ENCODE results near the gene HM13. TPM values are rescaled to one million over a fixed set of nuclear protein-coding genes. Genes with fewer than 3 reads are reported as not detected.
"Not testable (repeated sequence)": the region's sequence is repeated elsewhere in the genome, so short reads cannot be mapped to it uniquely, and the experiment has no call there.

The HM13 gene
- total RNA-seq, 2 donors from 2014 or later, result 31.7 to 45.7 TPM

DNA sequence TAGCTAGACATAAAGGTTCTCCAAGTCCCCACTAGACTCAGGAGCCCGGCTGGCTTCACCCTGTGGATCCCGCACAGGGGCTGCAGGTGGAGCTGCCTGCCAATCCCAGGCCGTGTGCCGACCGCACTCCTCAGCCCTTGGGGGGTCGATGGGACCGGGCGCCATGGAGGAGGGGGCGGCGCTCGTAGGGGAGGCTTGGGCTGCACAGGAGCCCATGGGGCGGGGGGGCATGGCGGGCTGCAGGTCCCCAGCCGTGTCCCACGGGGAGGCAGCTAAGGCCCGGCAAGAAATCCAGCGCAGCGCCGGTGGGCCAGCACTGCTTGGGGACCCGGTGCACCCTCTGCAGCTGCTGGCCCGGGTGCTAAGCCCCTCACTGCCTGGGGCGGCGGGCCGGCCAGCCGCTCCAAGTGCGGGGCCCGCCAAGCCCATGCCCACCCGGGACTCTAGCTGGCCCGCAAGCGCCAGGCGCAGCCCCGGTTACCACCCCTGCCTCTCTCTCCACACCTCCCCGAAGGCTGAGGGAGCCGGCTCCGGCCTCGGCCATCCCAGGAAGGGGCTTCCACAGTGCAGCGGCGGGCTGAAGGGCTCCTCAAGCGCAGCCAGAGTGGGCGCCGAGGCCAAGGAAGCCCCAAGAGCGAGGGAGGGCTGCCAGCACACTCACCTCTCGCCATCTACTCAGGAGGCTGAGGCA, 64.4 kb downstream of the HM13 start:
- Histone ChIP-seq H3K4me1 (peaks cover 0 to 7% of the 10 kb centered on the region in 2 donors), H3K9me3 (no peaks in the 10 kb centered on the region), H3K4me3 (no peak overlapping the region), H3K27ac (no peak overlapping the region), H3K36me3 (no peaks in the 10 kb centered on the region), H3K27me3 (no peaks in the 10 kb centered on the region)
- TF ChIP-seq, protein P1, sequence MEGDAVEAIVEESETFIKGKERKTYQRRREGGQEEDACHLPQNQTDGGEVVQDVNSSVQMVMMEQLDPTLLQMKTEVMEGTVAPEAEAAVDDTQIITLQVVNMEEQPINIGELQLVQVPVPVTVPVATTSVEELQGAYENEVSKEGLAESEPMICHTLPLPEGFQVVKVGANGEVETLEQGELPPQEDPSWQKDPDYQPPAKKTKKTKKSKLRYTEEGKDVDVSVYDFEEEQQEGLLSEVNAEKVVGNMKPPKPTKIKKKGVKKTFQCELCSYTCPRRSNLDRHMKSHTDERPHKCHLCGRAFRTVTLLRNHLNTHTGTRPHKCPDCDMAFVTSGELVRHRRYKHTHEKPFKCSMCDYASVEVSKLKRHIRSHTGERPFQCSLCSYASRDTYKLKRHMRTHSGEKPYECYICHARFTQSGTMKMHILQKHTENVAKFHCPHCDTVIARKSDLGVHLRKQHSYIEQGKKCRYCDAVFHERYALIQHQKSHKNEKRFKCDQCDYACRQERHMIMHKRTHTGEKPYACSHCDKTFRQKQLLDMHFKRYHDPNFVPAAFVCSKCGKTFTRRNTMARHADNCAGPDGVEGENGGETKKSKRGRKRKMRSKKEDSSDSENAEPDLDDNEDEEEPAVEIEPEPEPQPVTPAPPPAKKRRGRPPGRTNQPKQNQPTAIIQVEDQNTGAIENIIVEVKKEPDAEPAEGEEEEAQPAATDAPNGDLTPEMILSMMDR (IDR thresholded peaks at IDR 0.05), result no peak
- DNase-seq (ENCODE audit: low spot score), result no peak

DNA sequence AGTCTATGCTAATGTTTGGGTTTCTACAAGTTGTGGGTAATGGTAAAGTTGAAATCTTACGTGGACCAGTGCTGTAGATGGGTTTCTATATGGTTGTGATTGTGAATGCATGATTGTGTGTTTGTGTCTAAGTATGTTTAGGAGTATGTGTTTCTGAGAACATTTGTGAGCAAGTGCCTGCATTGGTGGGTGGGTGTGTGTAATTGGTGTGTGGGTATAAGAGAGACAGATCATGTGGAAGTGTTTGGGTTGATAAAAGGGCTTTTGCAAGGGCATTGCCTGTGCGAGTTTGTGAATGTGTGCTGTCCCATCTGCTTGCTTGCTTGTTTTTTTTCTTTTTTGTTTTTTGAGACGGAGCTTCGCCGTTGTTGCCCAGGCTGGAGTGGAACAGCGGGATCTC, 65.0 kb downstream of the HM13 start:
- Histone ChIP-seq H3K9me3 (no peaks in the 10 kb centered on the region), H3K4me1 (peaks cover 0 to under 1% of the 10 kb centered on the region in 2 donors), H3K36me3 (no peaks in the 10 kb centered on the region), H3K27ac (no peak overlapping the region), H3K4me3 (no peak overlapping the region), H3K27me3 (no peaks in the 10 kb centered on the region)
- DNase-seq (ENCODE audit: low spot score), result no peak
- TF ChIP-seq, protein P1 (IDR thresholded peaks at IDR 0.05), result no peak

DNA sequence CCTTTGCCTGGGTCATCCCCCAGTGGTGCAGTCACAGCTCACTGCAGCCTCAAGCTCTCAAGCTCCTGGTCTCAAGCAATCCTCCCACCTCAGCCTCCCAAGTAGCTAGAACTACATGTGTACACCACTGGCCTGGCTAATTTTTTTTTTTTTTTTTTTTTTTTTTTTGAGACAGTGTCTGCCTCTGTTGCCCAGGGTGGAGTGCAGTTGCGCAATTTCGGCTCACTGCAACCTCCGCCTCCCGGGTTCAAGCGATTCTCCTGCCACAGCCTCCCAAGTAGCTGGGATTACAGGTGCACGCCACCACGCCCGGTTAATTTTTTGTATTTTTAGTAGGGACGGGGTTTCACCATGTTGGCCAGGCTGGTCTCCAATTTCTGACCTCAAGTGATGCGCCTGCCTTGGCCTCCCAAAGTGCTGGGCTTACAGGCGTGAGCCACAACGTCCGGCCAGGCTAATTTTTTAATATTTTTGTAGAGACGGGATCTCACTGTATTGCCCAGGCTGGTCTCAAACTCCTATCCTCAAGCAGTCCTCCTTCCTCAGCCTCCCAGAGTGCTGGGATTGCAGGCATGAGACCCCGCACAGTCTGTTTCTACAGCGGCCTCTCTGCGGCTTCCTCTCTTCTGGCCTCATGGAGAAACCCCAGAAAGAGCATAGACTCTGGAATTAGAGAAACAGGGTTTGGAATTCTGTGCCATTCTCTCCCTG, 65.9 kb downstream of the HM13 start:
- H3K4me1 ChIP-seq; H3K9me3 ChIP-seq; H3K27ac ChIP-seq; H3K27me3 ChIP-seq; H3K4me3 ChIP-seq; H3K36me3 ChIP-seq; DNase-seq (ENCODE audit: low spot score): not testable (repeated sequence)

DNA sequence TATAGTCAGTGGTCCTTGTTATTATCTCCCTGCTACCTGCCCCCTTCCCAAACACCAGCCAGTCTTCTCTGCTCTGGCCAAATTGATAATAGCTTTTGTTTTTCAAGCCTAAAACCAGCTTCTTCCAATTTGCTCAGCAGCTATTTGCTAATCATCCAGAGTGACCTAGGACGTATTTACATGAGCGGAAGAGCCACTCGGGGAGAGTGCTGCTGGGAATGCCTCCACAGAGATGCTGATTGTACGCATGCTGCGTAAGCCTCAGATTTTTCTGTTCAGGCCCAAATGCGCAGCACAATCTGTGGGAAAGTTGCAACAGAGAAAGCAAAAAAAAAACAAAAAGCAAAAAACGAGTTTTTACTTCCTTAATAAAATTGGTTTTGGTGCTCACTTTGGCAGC, 66.5 kb downstream of the HM13 start:
- H3K27me3 ChIP-seq, result no peaks in the 10 kb centered on the region
- no peak overlapping the region for H3K4me3 ChIP-seq
- no peak overlapping the region for H3K27ac ChIP-seq
- no peaks in the 10 kb centered on the region for H3K9me3 ChIP-seq
- DNase-seq (ENCODE audit: low spot score), result no peak
- TF ChIP-seq, protein P1 (IDR thresholded peaks at IDR 0.05), result no peak
- H3K36me3 ChIP-seq, result no peaks in the 10 kb centered on the region
- no peaks in the 10 kb centered on the region for H3K4me1 ChIP-seq

DNA sequence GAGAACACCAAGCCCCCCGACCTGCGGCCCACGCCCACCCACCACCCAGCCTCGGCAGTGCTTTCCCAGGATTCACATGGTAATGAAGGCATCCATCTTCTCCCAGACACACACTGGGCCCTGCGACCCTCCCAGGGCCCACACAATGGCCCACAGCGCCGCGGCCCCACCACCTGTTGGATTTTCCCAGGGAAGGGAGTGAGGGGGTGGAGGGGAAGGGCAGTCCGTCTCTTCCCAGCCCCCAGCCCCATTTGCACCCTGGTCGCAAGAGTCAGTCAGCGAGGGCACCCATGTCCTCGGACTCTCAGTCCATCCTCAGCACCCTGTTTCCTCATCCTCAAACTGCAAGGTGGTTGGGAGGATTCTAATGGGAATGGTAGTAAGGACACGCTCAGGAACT, 67.1 kb downstream of the HM13 start:
- TF ChIP-seq, protein P1 (IDR thresholded peaks at IDR 0.05), result no peak
- H3K27me3 ChIP-seq, result no peaks in the 10 kb centered on the region
- no peak overlapping the region for H3K4me3 ChIP-seq
- H3K36me3 ChIP-seq, result no peaks in the 10 kb centered on the region
- no peak for DNase-seq (ENCODE audit: low spot score)
- no peak overlapping the region for H3K27ac ChIP-seq
- no peaks in the 10 kb centered on the region for H3K9me3 ChIP-seq
- H3K4me1 ChIP-seq, result no peaks in the 10 kb centered on the region

DNA sequence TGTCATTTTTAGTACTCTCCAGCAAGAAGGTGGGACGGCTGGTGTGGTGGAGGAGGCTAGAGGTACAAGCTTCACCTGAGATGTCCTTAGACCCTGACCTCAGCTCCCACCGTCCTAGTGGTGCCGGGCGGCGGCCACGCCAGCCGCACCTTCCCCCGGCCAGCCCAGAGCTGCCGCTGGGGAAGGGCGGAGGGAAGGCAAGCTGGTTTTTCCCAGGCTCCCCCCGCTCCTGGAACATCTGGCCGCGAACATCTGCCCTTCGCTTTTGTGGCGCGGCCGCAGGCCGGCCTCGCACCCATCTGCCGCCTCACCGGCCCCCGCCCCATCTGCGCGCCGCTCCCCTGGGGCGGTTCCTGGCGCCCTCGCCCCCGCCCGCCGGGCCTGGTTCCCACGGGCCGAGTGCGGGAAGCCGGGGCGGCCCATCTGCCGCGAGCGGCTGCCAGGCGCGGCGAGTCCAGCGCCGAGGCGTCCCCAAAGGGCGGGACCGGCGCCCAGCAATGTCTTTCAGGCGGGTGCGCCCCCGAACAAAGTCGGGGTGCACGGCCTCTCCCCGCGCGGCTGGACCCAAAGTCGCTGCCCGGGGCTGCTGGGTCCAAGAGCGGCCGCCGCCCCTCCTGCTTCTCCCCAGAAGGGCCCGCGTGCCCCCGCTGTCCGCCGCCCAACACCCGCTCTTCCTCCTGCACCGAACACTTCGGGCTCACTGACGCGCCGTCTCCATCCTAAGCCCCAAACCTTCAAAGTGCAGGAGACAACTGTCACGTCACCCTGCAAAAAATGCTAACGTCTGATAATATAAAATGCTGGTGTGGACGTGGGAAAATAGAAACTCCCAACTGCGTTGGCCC, 73.5 kb downstream of the HM13 start:
- TF ChIP-seq, protein P1 (IDR thresholded peaks at IDR 0.05), result no peak
- Histone ChIP-seq H3K27me3 (no peaks in the 10 kb centered on the region), H3K4me1 (peaks cover 0 to 23% of the 10 kb centered on the region in 2 donors), H3K4me3 (peak overlapping the region; percentile 36 to 56), H3K36me3 (no peaks in the 10 kb centered on the region), H3K9me3 (no peaks in the 10 kb centered on the region), H3K27ac (peak overlapping the region; percentile 83 to 85)
- no peak for DNase-seq (ENCODE audit: low spot score)
